NT2/D1 (cell line): ENCODE results near the gene LIMK1.

ENCODE experiments used
- YY1 ChIP-seq: IDR thresholded peaks from 2 replicates; pipeline ENCODE4 v1.6.1; 2011; ENCODE audit not compliant: insufficient read length, insufficient read depth
- ZNF274 ChIP-seq: IDR thresholded peaks from 2 replicates; pipeline ENCODE4 v1.6.1; 2011; ENCODE audit warnings: mild to moderate bottlenecking, low read depth, low read length

- TF ChIP-seq ZNF274 (no peak), YY1 (no peak)
These were observed 20.4 kb upstream of the LIMK1 start for GRCh38 chr7:74063223-74063641.
